ENCODE measurements around the gene FER1L5.

GRCh38 chr2:96637385-96638143 is 5.0 kb upstream of the FER1L5 start:
- TF ChIP-seq CTCF (IDR thresholded peaks at IDR 0.05; ENCODE audit: low read length) (no peak), EZH2 (optimal IDR thresholded peaks at IDR 0.05; ENCODE audit: low read depth, low read length) (no peak)
